H1 (cell line): ENCODE data around the gene DGKI. TPM values are rescaled to one million over a fixed set of nuclear protein-coding genes. Genes with fewer than 3 reads are reported as not detected.

Experiments used
- CTCF ChIA-PET: fragments of 300-600 bp; sonication (Branson Sonifier 250); formaldehyde crosslinking; loops from one replicate; lab custom pipeline; 2021; ENCODE audit not compliant: partially characterized antibody; lab: Charles Lee
- POLR2A ChIA-PET: fragments of 300-600 bp; sonication (Branson Sonifier 250); formaldehyde crosslinking; loops from one replicate; lab custom pipeline; 2021; ENCODE audit warnings: inconsistent platforms; ENCODE audit not compliant: partially characterized antibody; lab: Charles Lee
- DNase-seq, 2 experiments: peaks; one replicate each; pipeline versions ENCODE4 v3.0.0 to v3.0.0-alpha.2; 2010 to 2022; ENCODE audit warnings: low spot score in 2 of 2, low read depth in 1 of 2, mixed read lengths in 1 of 2
- FAIRE-seq: peaks from 2 replicates; lab custom pipeline; 2011; peaks lifted over from hg19 to GRCh38; lab: Jason Lieb, UNC
- H2AFZ ChIP-seq: 2 replicates; pipeline ENCODE4 v1.8.1; 2012; ENCODE audit warnings: low read length, inconsistent platforms
- H2AK5ac ChIP-seq: 2 replicates; pipeline ENCODE4 v1.6.1; 2013; ENCODE audit warnings: low read depth, low read length
- H2BK120ac ChIP-seq: replicated peaks from 2 replicates; pipeline ENCODE3; 2013; ENCODE audit warnings: low read depth, low read length, inconsistent platforms
- H2BK12ac ChIP-seq: 2 replicates; pipeline ENCODE4 v1.6.1; 2013; ENCODE audit warnings: low read depth, low read length
- H2BK15ac ChIP-seq: 2 replicates; pipeline ENCODE4 v1.6.1; 2013; ENCODE audit warnings: low read length
- H2BK20ac ChIP-seq: 2 replicates; pipeline ENCODE4 v1.6.1; 2013; ENCODE audit warnings: low read length
- H2BK5ac ChIP-seq: 2 replicates; pipeline ENCODE4 v1.6.1; 2013; ENCODE audit warnings: low read depth, low read length
- H3K14ac ChIP-seq: 2 replicates; pipeline ENCODE4 v1.6.1; 2013; ENCODE audit warnings: inconsistent platforms; ENCODE audit not compliant: insufficient read length
- H3K18ac ChIP-seq: 2 replicates; pipeline ENCODE4 v1.6.1; 2013; ENCODE audit warnings: low read length; ENCODE audit errors: extremely low read depth
- H3K23ac ChIP-seq: 2 replicates; pipeline ENCODE4 v1.6.1; 2013; ENCODE audit warnings: inconsistent platforms; ENCODE audit not compliant: insufficient read length
- H3K23me2 ChIP-seq: 2 replicates; pipeline ENCODE4 v1.6.1; 2013; ENCODE audit warnings: low read depth, low read length
- H3K27ac ChIP-seq: 2 replicates; pipeline ENCODE4 v1.6.1; 2011; ENCODE audit warnings: low read depth, low read length, inconsistent platforms
- H3K27me3 ChIP-seq, 4 experiments: replicated peaks in 1 of 4; 1 replicate in 1 of 4; 2 replicates in 3 of 4; pipeline versions ENCODE4 v1.6.1 to v1.8.1; 2011 to 2013; ENCODE audit warnings: low read length in 3 of 4, mild to moderate bottlenecking in 3 of 4, inconsistent platforms in 2 of 4, mixed read lengths in 2 of 4, moderate library complexity in 1 of 4; ENCODE audit not compliant: control insufficient read depth in 3 of 4, insufficient read depth in 3 of 4; ENCODE audit errors: extremely low read depth in 1 of 4
- H3K36me3 ChIP-seq, 4 experiments: 2 replicates each; pipeline versions ENCODE4 v1.6.1 to v1.8.1; 2011 to 2013; ENCODE audit warnings: mild to moderate bottlenecking in 4 of 4, low read length in 3 of 4, moderate library complexity in 2 of 4, control low read depth in 1 of 4, inconsistent platforms in 1 of 4; ENCODE audit not compliant: insufficient read depth in 4 of 4, control insufficient read depth in 2 of 4
- H3K4ac ChIP-seq: replicated peaks from 2 replicates; pipeline ENCODE3; 2013; ENCODE audit warnings: low read length, low read depth, mixed read lengths, inconsistent platforms; ENCODE audit not compliant: insufficient read length
- H3K4me1 ChIP-seq, 4 experiments: replicated peaks in 1 of 4; 1 replicate in 1 of 4; 2 replicates in 3 of 4; pipeline versions ENCODE4 v1.6.1 to v1.8.1; 2011 to 2013; ENCODE audit warnings: low read length in 3 of 4, inconsistent platforms in 2 of 4, mixed read lengths in 1 of 4; ENCODE audit not compliant: insufficient read depth in 4 of 4, control insufficient read depth in 3 of 4
- H3K4me2 ChIP-seq, 2 experiments: 2 replicates each; pipeline versions ENCODE4 v1.6.1 to v1.8.1; 2011 to 2013; ENCODE audit warnings: low read depth in 2 of 2, low read length in 2 of 2, control low read depth in 1 of 2, inconsistent platforms in 1 of 2, mild to moderate bottlenecking in 1 of 2; ENCODE audit not compliant: insufficient read depth in 1 of 2
- H3K4me3 ChIP-seq, 4 experiments: fragments of 200-600, 300-600 bp in 1 of 4; sonication (generic), shearing (Covaris generic), sonication (Bioruptor Twin) in 1 of 4; 2 replicates each; pipeline versions ENCODE4 v1.5.1 to v1.8.1; 2011 to 2016; ENCODE audit warnings: low read length in 4 of 4, low read depth in 3 of 4, control low read depth in 2 of 4, inconsistent platforms in 2 of 4, mild to moderate bottlenecking in 2 of 4, mixed read lengths in 1 of 4, moderate library complexity in 1 of 4; ENCODE audit not compliant: insufficient read depth in 2 of 4; ENCODE audit errors: extremely low read depth in 1 of 4
- H3K56ac ChIP-seq: replicated peaks from 2 replicates; pipeline ENCODE3; 2013; ENCODE audit warnings: low read depth, mild to moderate bottlenecking, mixed read lengths, low read length, inconsistent platforms; ENCODE audit not compliant: insufficient read length
- H3K79me1 ChIP-seq: 2 replicates; pipeline ENCODE4 v1.6.1; 2013; ENCODE audit warnings: low read depth, low read length, control low read depth
- H3K79me2 ChIP-seq, 2 experiments: 2 replicates each; pipeline versions ENCODE4 v1.6.1 to v1.8.1; 2012 to 2013; ENCODE audit warnings: low read length in 2 of 2, mild to moderate bottlenecking in 2 of 2, inconsistent platforms in 1 of 2; ENCODE audit not compliant: insufficient read depth in 2 of 2, control insufficient read depth in 1 of 2
- H3K9ac ChIP-seq, 4 experiments: replicated peaks in 1 of 4; 1 replicate in 1 of 4; 2 replicates in 3 of 4; pipeline versions ENCODE4 v1.6.1 to v1.8.1; 2011 to 2013; ENCODE audit warnings: low read depth in 3 of 4, low read length in 3 of 4, control low read depth in 2 of 4, mild to moderate bottlenecking in 2 of 4, moderate library complexity in 2 of 4, inconsistent platforms in 1 of 4; ENCODE audit errors: extremely low read depth in 1 of 4
- H3K9me3 ChIP-seq, 2 experiments: 2 replicates each; pipeline versions ENCODE4 v1.6.1 to v1.8.1; 2012 to 2013; ENCODE audit warnings: mild to moderate bottlenecking in 2 of 2, moderate library complexity in 2 of 2, control low read depth in 1 of 2, inconsistent platforms in 1 of 2, low read depth in 1 of 2, low read length in 1 of 2, mixed read lengths in 1 of 2; ENCODE audit not compliant: insufficient read depth in 2 of 2
- H4K20me1 ChIP-seq, 2 experiments: replicated peaks in 1 of 2; 2 replicates each; pipeline versions ENCODE3 to v1.8.1; 2011 to 2013; ENCODE audit warnings: inconsistent platforms in 2 of 2, low read length in 2 of 2, mild to moderate bottlenecking in 1 of 2; ENCODE audit not compliant: insufficient read depth in 2 of 2, control insufficient read depth in 1 of 2
- H4K5ac ChIP-seq: 2 replicates; pipeline ENCODE4 v1.6.1; 2013; ENCODE audit warnings: low read length, low read depth, mixed read lengths, inconsistent platforms; ENCODE audit not compliant: insufficient read length
- H4K8ac ChIP-seq: 2 replicates; pipeline ENCODE4 v1.8.0; 2013; ENCODE audit warnings: mild to moderate bottlenecking, moderate library complexity, low read length, inconsistent platforms; ENCODE audit not compliant: insufficient read depth; ENCODE audit errors: extremely low read depth
- H4K91ac ChIP-seq: replicated peaks from 2 replicates; pipeline ENCODE3; 2013; ENCODE audit warnings: low read length, mixed read lengths, inconsistent platforms; ENCODE audit not compliant: insufficient read length
- ATF3 ChIP-seq: IDR thresholded peaks from 2 replicates; pipeline ENCODE4 v1.6.1; 2011; ENCODE audit warnings: low read depth, mild to moderate bottlenecking, low read length; ENCODE audit not compliant: insufficient read depth
- BRCA1 ChIP-seq: IDR thresholded peaks from 2 replicates; pipeline ENCODE4 v1.6.1; 2012; ENCODE audit warnings: low read depth, low read length, improper control_type of control experiment
- EGR1 ChIP-seq: IDR thresholded peaks from 2 replicates; pipeline ENCODE4 v1.6.1; 2011; ENCODE audit warnings: low read depth, low read length, borderline replicate concordance
- JUN ChIP-seq: IDR thresholded peaks from 2 replicates; pipeline ENCODE4 v1.6.1; 2011; ENCODE audit warnings: low read depth, mild to moderate bottlenecking, improper control_type of control experiment, low read length
- JUND ChIP-seq: IDR thresholded peaks from 2 replicates; pipeline ENCODE4 v1.6.1; 2011; ENCODE audit warnings: mild to moderate bottlenecking, improper control_type of control experiment, low read length
- KDM5A ChIP-seq: fragments of 200-600 bp; IDR thresholded peaks from 2 replicates; pipeline ENCODE4 v1.7.1; 2012; ENCODE audit warnings: mild to moderate bottlenecking, low read length, inconsistent platforms, mixed read lengths
- PHF8 ChIP-seq: fragments of 200-600 bp; sonication (generic); conservative IDR thresholded peaks from 2 replicates; pipeline ENCODE4 v1.7.1; 2012; ENCODE audit warnings: low read depth, mild to moderate bottlenecking, inconsistent platforms, low read length, moderate library complexity
- POLR2A ChIP-seq, 2 experiments: IDR thresholded peaks; 1 replicate in 1 of 2; 2 replicates in 1 of 2; pipeline ENCODE4 v1.6.1; 2011; ENCODE audit warnings: low read depth in 2 of 2, low read length in 2 of 2, mild to moderate bottlenecking in 2 of 2; ENCODE audit errors: control extremely low read depth in 1 of 2
- RBBP5 ChIP-seq: IDR thresholded peaks from 2 replicates; pipeline ENCODE4 v1.7.1; 2012; ENCODE audit warnings: low read depth, mild to moderate bottlenecking, inconsistent platforms, low read length, moderate library complexity, borderline replicate concordance
- RFX5 ChIP-seq: IDR thresholded peaks from 2 replicates; pipeline ENCODE4 v1.6.1; 2011; ENCODE audit warnings: low read depth, low read length, improper control_type of control experiment, borderline replicate concordance
- SIN3A ChIP-seq, 2 experiments: IDR thresholded peaks in 1 of 2; conservative IDR thresholded peaks in 1 of 2; 2 replicates each; pipeline ENCODE4 v1.6.1; 2011 to 2012; ENCODE audit warnings: low read length in 2 of 2, improper control_type of control experiment in 1 of 2, low read depth in 1 of 2, mild to moderate bottlenecking in 1 of 2
- SUZ12 ChIP-seq: fragments of 200-600 bp; sonication (generic); IDR thresholded peaks from 2 replicates; pipeline ENCODE4 v1.6.1; 2012; ENCODE audit warnings: mild to moderate bottlenecking, inconsistent platforms, low read length, moderate library complexity, mixed read lengths
- TEAD4 ChIP-seq: IDR thresholded peaks from 2 replicates; pipeline ENCODE4 v1.6.1; 2012; ENCODE audit warnings: low read depth, low read length, inconsistent platforms, mixed read lengths
- USF2 ChIP-seq: IDR thresholded peaks from 2 replicates; pipeline ENCODE4 v1.6.1; 2011; ENCODE audit warnings: low read length, improper control_type of control experiment
- WGBS, 2 experiments: shearing (Covaris generic) in 1 of 2; methylation state at CpG; one replicate each; pipeline versions ENCODE4 v1.1.6 to v1.1.7; 2013 to 2015; ENCODE audit warnings: low lambda C conversion rate in 2 of 2, mixed read lengths in 2 of 2, inconsistent platforms in 1 of 2, low coverage in 1 of 2, missing lambda C conversion rate in 1 of 2; ENCODE audit not compliant: insufficient replicate concordance in 2 of 2, insufficient coverage in 1 of 2, insufficient read length in 1 of 2; ENCODE audit errors: extremely low coverage in 1 of 2, missing lambda C conversion rate in 1 of 2; 5-methylcytosine and 5-hydroxymethylcytosine counted together
- polyA plus RNA-seq, 7 experiments: library from polyadenylated mRNA; depleted of rRNA in 3 of 7; stranded (reverse) in 5 of 7; unstranded in 2 of 7; fragments of >200 nt in 5 of 7; fragments of 200-250 nt in 2 of 7; gene quantifications; 1 replicate in 5 of 7; 2 replicates in 1 of 7; 4 replicates in 1 of 7; pipeline versions ENCODE4 v1.2.1 to v1.2.3, GENCODE V29; 2011 to 2013; ENCODE audit warnings: missing spikeins in 2 of 7, mixed read lengths in 2 of 7
- total RNA-seq: library from RNA; stranded (reverse); fragmentation: NEBNext Ultra II Directional; extraction: Animal tissue kit (Norgen Biotek cat#: 25700); gene quantifications from 2 replicates; pipeline ENCODE4 v1.2.1, GENCODE V29; 2021

Gene DGKI
- total and polyA plus RNA-seq, 2 of the 8 experiments (the other 6 are each of a cell fraction or from before 2014, with no cell fraction given) = 0.20 to 0.71 TPM

- POLR2A ChIA-PET = no interaction called here
- Histone ChIP-seq H2BK20ac (no peak overlapping the region), H3K4me1 (peaks cover 2 to 15% (median 10%) of the 10 kb centered on the region in 4 experiments; a peak in 4 of 7 replicates), H2BK120ac (no peak overlapping the region), H3K9me3 (no peaks in the 10 kb centered on the region), H3K27me3 (no peaks in the 10 kb centered on the region), H3K18ac (no peak overlapping the region), H4K91ac (no peak overlapping the region), H4K20me1 (no peaks in the 10 kb centered on the region), H2AFZ (no peak overlapping the region), H3K36me3 (no peaks in the 10 kb centered on the region), H3K4ac (no peak overlapping the region), H3K79me1 (no peaks in the 10 kb centered on the region), H2BK15ac (no peak overlapping the region), H3K14ac (no peak overlapping the region), H4K5ac (no peak overlapping the region), H3K23ac (no peak overlapping the region), H3K56ac (no peak overlapping the region), H2BK12ac (no peak overlapping the region), H2AK5ac (no peak overlapping the region), H3K4me3 (no peak overlapping the region), H3K79me2 (no peaks in the 10 kb centered on the region), H3K4me2 (no peak overlapping the region), H3K27ac (no peak overlapping the region), H3K9ac (no peak overlapping the region), H2BK5ac (no peak overlapping the region), H4K8ac (no peak overlapping the region), H3K23me2 (no peaks in the 10 kb centered on the region; the same call in 1 of the 2 replicates)
- DNase-seq (no peak), FAIRE-seq (no peak)
- 92% methylated on average over 2 of the region's 2 CpGs; no CpG with 5 or more reads in 1 of the 2 experiments for WGBS, 2 experiments
- CTCF ChIA-PET = no interaction called here
- TF ChIP-seq POLR2A (IDR thresholded peaks at IDR 0.05; ENCODE audit: control extremely low read depth in 1 of 2, low read depth in 2 of 2, low read length in 2 of 2) = no peak
- TF ChIP-seq KDM5A = no peak
- TF ChIP-seq USF2 = no peak
- no peak for TF ChIP-seq BRCA1
- TF ChIP-seq RBBP5 = no peak
- TF ChIP-seq ATF3 = no peak
- TF ChIP-seq JUND = no peak
- no peak for TF ChIP-seq EGR1
- TF ChIP-seq PHF8 = no peak
- no peak for TF ChIP-seq SUZ12
- no peak for TF ChIP-seq RFX5
- TF ChIP-seq SIN3A (conservative IDR thresholded peaks at IDR 0.05 in 1 of 2, IDR thresholded peaks at IDR 0.05 in 1 of 2; ENCODE audit: low read depth in 1 of 2, low read length in 2 of 2) = no peak
- no peak for TF ChIP-seq TEAD4
- TF ChIP-seq JUN = no peak
These were observed 103.8 kb downstream of the DGKI start for GRCh38 chr7:137743021-137743420.
